GM20431 (cell line): ENCODE data around the gene UCK1.

Experiments used
- in situ Hi-C: fragments of 300-500 bp; cut with MseI, MboI; formaldehyde crosslinking; loops from one replicate; pipeline ENCODE4 v1.15.0; 2020; ENCODE audit warnings: low sequenced_read_pairs; ENCODE audit not compliant: unreplicated experiment

Gene UCK1

DNA sequence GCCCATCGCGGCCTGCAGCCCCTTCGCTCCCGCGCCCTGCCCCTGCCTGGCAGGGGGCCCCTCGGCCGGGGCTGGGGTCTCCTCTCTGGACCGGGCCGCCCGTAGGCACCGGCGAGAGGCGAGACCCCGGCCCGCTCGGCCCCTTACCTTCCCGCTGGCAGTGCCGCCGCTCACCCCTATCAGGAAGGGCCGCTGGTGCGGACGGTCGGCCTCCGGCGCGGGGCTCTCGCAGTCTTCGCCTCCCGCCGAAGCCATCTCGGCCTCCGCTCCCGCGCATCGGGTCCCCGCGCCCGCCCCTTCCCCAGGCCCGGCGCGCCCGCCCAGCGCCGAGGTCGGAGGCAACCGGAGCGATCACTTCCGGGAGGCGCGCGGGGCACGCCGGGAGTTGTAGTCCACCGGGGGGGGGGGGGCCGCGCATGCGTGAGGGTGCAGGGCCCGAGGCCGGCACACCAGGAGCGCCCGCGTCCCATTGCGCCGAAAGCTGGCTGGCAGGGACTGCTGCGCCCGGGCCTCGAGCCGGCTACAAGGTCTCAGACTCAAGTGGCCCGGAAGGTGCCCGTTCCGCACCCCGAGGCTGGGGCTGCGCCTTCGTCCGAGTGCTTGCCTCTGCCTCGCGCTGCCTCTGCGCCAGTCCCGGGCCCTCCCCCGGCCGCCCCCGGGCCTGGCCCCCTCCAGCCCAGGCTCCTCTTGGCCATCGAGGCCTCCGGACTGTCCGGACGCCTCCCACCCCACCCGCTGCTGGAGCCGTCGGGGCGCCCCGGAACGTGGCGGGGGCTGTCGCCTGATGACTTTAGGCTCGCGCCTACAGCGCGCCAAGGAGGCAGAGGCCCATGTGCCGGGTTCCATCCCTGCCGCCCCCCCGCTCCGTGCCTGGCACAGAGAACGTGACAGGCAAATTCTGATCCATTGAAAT is at the start of gene UCK1:
Gene UCK1, minus strand, starts transcription at position 344 of the 913 bp plus-strand sequence. Its CDS starts 89 bp downstream, at position 255.
- in situ Hi-C loops: no loop called here

GRCh38 chr9:131580358-131580757 is 49.3 kb upstream of the UCK1 start:
- in situ Hi-C loops: no loop called here

GRCh38 chr9:131579789-131580211 is 48.7 kb upstream of the UCK1 start:
- in situ Hi-C loops: no loop called here

GRCh38 chr9:131578731-131579504 is 47.9 kb upstream of the UCK1 start:
- in situ Hi-C loops: no loop called here

- in situ Hi-C loops: no loop called here
These were observed 47.0 kb upstream of the UCK1 start for GRCh38 chr9:131578021-131578420.

- in situ Hi-C loops: no loop called here
These were observed 46.2 kb upstream of the UCK1 start for GRCh38 chr9:131577005-131578000.

DNA sequence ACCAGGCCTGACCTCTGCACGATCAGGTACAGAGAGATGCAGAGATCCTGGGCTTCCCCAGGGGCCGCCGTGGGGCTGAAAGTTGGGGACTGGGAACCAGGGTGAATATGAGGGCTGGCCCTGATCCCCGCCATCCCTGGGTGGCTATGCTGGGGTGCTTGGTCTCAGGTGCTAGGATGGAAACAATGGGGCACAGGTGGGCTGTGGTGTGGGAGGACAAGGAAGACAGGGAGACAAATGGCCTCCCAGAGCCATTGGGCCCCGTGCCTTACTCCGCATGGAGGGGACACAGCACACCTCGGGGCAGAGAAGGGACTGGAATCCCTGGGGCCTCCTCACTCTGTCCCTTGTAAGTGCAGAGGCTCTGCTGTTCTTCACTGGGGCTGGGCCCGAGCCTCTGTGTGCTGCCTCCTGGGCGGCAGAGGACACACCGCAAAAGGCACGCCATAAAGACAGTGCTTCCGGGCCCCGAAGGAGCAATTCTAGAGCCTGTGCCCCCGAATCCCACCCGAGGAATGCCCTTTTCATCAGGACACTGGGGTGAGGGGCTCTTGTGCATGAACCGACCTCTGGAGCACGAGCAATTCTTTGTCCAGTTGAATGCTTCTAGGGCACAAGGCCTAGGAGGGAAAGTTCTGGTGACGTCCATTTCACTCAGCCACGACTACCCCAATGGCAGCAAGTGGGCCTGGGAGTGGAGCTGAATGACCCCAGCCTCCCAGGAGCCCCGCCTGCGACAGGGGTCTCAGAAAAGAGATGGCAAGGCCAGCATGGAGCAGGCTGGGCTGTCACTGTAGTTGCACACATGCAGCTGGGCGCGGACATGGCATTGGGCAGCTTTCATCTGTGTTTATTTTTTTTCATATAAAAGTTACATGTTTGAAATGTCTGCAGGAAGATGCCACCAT is 45.1 kb upstream of the UCK1 start:
- in situ Hi-C loops: no loop called here

GRCh38 chr9:131574730-131575640 is 43.9 kb upstream of the UCK1 start:
- in situ Hi-C loops: no loop called here

DNA sequence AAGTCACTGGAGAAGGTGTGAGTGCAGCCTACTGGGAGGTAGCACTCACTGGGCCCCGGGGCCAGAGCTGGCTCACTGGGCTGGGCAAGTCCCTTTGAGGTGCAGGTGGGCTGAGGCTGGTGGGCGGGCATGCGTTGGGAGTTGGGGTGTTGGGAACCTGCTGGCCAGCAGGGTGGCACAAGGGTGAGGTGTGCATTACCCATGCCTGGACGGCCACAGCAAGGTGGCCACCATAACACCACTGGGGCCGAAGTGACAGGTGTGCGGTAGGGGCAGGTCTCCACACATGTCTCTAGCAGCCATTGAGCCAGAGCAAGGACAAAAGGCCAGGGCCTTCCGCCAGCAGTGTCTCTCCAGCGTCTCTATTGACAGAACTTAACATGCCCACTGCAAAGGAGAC is 36.8 kb upstream of the UCK1 start:
- in situ Hi-C loops: no loop called here

DNA sequence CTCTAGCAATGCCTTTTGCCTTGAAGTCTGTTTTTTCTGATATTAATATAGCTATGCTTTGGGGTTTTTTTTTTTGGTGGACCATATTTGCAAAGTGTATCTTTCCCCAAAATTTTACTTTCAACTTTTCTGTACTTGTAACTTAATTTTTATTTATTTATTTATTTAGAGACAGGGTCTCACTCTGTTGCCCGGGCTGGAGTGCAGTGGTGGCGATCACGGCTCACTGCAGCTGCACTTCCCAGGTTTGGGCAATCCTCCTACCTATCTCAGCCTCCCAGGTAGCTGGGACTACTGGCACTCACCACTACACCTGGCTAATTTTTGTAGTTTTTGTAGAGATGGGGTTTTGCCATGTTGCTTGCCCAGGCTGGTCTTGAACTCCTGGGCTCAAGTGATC is 35.1 kb upstream of the UCK1 start:
- in situ Hi-C loops: no loop called here

- in situ Hi-C loops: no loop called here
These were observed 34.3 kb upstream of the UCK1 start for GRCh38 chr9:131565369-131565768.

DNA sequence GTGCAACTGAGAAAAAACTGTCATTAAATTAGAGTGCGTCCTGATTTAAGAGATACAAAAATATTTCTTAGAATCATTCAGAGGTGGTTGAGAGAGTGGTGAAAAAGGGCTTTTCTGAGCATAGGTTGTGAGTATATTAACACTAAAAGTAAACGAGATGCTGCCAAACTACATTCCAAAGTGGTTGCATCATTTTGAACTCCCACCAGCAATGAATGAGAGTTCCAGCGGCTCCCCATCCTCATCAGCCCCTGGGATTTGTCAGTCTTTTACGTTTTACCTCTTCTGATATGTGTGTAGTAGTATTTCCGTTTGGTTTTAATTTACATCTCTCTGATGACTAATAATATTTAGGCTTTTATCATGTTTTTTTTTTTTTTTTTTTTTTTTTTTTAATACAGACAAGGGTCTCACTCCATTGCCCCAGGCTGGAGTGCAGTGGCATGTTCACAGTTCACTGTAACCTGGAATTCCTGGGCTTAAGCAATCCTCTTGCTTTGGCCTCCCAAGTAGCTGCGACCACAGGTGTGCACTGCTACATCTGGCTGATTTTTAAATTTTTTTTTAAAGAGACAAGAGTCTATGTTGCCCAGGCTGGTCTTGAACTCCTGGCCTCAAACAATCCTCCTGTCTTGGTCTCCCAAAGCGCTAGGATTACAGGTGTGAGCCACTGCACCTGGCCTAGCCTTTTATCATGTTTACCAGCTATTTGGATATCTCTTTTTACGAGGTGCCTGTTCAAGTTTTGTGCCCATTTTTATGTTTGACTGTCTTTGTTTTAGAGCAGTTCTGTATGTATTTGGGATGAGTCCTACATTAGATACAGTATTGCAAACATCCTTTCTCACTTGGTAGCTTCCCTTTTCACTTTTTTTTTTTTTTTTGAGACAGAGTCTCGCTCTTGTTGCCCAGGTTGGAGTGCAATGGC is 31.2 kb upstream of the UCK1 start:
- in situ Hi-C loops: no loop called here

GRCh38 chr9:131559421-131560000 is 28.4 kb upstream of the UCK1 start:
- in situ Hi-C loops: no loop called here

DNA sequence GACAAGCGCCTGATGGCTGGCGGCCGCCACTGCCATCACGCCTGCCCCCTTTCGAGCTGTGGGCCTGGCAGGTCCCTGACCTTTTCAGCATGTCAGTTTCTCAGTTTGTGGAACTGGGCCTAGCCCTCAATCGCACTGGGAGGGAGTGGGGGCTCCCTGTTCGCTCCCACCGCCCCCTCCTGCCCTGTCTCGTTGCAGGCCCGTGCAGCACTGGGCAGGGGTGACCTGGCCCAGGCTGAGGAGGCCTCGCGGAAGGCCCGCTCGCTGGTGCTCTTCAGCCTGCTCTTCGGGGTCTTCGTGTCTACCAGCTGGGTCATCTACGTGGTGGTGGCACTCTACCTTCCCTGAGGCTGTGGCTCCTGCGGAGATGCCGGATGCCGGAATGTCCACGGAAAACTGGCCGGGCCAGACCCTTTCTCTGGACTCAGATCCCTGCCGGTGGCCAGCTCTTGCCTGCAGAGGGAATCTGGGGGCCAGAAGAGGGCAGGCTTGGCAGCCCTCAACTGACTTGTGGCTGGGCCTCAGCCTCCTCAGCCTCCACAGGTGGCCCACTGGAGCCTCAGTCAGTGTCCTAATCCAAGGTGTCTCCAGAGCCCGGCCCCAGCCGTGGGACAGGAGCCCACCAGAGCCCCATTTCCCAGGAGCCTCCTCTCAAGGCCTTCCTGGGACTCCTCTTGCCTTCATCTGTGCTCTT is 26.9 kb upstream of the UCK1 start:
- in situ Hi-C loops: no loop called here

DNA sequence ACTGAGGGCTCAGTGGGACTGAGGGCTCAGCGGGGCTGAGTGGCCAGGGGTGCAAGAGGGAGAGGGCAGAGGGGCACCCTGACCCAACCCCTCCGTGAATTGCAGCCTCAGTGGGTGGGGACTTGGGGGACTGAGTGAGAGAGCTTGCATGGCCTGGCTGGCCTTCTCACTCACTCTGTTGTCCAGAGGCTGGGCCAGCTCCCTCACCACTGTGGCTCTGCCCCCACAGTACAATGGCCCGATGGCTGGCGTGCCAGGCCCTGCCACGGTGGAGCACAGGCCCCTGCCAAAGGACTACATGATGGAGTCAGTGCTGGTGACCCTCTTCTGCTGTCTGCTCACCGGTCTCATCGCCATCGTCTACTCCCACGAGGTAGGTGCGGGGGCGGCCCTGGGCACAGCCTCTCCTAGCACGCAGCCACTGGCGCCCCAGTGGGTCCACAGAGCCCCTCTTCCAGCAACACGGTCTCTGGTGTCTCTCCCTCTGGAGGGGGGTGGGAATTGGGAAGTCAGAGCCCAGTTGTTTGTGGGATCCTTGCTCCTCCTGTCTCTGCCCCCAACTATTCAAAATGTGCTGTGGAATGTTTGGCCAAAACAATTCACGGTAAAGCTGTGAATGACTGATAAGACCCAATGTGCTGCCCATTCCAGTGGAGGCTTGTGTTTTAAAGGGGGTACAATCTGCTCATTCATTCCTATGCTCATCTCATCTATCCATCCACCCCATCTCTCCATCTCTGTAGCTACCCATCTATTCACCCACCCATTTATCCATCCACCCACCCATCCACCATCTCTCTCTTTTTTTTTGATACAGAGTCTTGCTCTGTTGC is 25.0 kb upstream of the UCK1 start:
- in situ Hi-C loops: no loop called here
